Endothelial cell of umbilical vein (primary cell): Measurements from ENCODE around the gene FAM209A. TPM values are rescaled to one million over a fixed set of nuclear protein-coding genes. Genes with fewer than 3 reads are reported as not detected.

Experiments
- BruUV-seq: library from RNA; stranded (reverse); fragments of 400-500 nt; replicated peaks from 2 replicates; lab custom pipeline; 2021; lab: Mats Ljungman, UMichigan
- CTCF ChIA-PET: fragments of 300-600, 350-600 bp; sonication (Branson Sonifier 250); formaldehyde crosslinking; loops from one replicate; lab custom pipeline; 2021; ENCODE audit warnings: antibody characterized with exemption, inconsistent platforms; lab: Charles Lee
- POLR2A ChIA-PET: fragments of 300-600, 350-600 bp; sonication (Branson Sonifier 250); formaldehyde crosslinking; loops from one replicate; lab custom pipeline; 2021; ENCODE audit warnings: antibody characterized with exemption, inconsistent platforms; lab: Charles Lee
- DNase-seq: peaks from one replicate; pipeline ENCODE4 v3.0.0-alpha.2; 2011; ENCODE audit warnings: low read depth, low spot score
- FAIRE-seq: peaks from 2 replicates; lab custom pipeline; 2011; peaks lifted over from hg19 to GRCh38; lab: Jason Lieb, UNC
- H2AFZ ChIP-seq: 2 replicates; pipeline ENCODE4 v1.6.0; 2012; ENCODE audit warnings: low read depth, low read length, control low read depth, inconsistent platforms
- H3K27ac ChIP-seq: 2 replicates; pipeline ENCODE4 v1.5.1; 2011; ENCODE audit warnings: low read depth, mild to moderate bottlenecking, control low read depth, low read length, moderate library complexity; ENCODE audit not compliant: insufficient read depth
- H3K27me3 ChIP-seq, 2 experiments: 2 replicates each; pipeline versions ENCODE4 v1.6.0 to v1.6.1; 2011; ENCODE audit warnings: low read length in 2 of 2, mixed read lengths in 1 of 2; ENCODE audit not compliant: control insufficient read depth in 2 of 2, insufficient read depth in 2 of 2
- H3K36me3 ChIP-seq, 2 experiments: 2 replicates in 1 of 2; 3 replicates in 1 of 2; pipeline ENCODE4 v1.5.1; 2011; ENCODE audit warnings: low read length in 2 of 2, mild to moderate bottlenecking in 1 of 2, moderate library complexity in 1 of 2; ENCODE audit not compliant: control insufficient read depth in 2 of 2, insufficient read depth in 2 of 2; ENCODE audit errors: extremely low read depth in 1 of 2
- H3K4me1 ChIP-seq: 3 replicates; pipeline ENCODE4 v1.5.1; 2011; ENCODE audit warnings: mild to moderate bottlenecking, low read length; ENCODE audit not compliant: control insufficient read depth, insufficient read depth; ENCODE audit errors: extremely low read depth
- H3K4me2 ChIP-seq: 2 replicates; pipeline ENCODE4 v1.6.1; 2011; ENCODE audit warnings: low read length, control low read depth, mixed read lengths; ENCODE audit not compliant: insufficient read depth
- H3K4me3 ChIP-seq, 3 experiments: fragments of 200-600 bp in 1 of 3; sonication (generic), shearing (Covaris generic) in 1 of 3; replicated peaks in 1 of 3; 2 replicates each; pipeline ENCODE4 v1.5.1; 2011 to 2016; ENCODE audit warnings: control low read depth in 3 of 3, low read length in 3 of 3, mild to moderate bottlenecking in 2 of 3, inconsistent platforms in 1 of 3, low read depth in 1 of 3, moderate library complexity in 1 of 3; ENCODE audit not compliant: insufficient read depth in 1 of 3
- H3K79me2 ChIP-seq: 2 replicates; pipeline ENCODE4 v1.6.0; 2012; ENCODE audit warnings: low read length, inconsistent platforms; ENCODE audit not compliant: control insufficient read depth, insufficient read depth
- H3K9ac ChIP-seq: replicated peaks from 2 replicates; pipeline ENCODE3; 2011; ENCODE audit warnings: low read length, control low read depth; ENCODE audit not compliant: insufficient read depth; ENCODE audit errors: extremely low read depth
- H3K9me1 ChIP-seq: replicated peaks from 3 replicates; pipeline ENCODE4 v1.6.0; 2011; ENCODE audit warnings: mild to moderate bottlenecking, low read length; ENCODE audit not compliant: control insufficient read depth, insufficient read depth; ENCODE audit errors: extremely low read depth
- H3K9me3 ChIP-seq: replicated peaks from 2 replicates; pipeline ENCODE4 v1.5.1; 2012; ENCODE audit warnings: low read length, inconsistent platforms; ENCODE audit not compliant: control insufficient read depth, insufficient read depth
- H4K20me1 ChIP-seq: replicated peaks from 2 replicates; pipeline ENCODE3; 2011; ENCODE audit warnings: mild to moderate bottlenecking, low read length; ENCODE audit not compliant: control insufficient read depth, insufficient read depth; ENCODE audit errors: extremely low read depth
- FOS ChIP-seq: IDR thresholded peaks from 2 replicates; pipeline ENCODE4 v1.6.1; 2011; ENCODE audit warnings: mild to moderate bottlenecking, low read length, moderate library complexity, borderline replicate concordance; ENCODE audit not compliant: insufficient read depth
- JUN ChIP-seq: IDR thresholded peaks from 2 replicates; pipeline ENCODE4 v1.6.1; 2011; ENCODE audit warnings: borderline replicate concordance, low read depth; ENCODE audit not compliant: insufficient read length, insufficient read depth
- POLR2A ChIP-seq: IDR thresholded peaks from 2 replicates; pipeline ENCODE4 v1.6.1; 2012; ENCODE audit warnings: low read depth, mild to moderate bottlenecking, control low read depth, low read length
- dilution Hi-C: fragments of 300-500 bp; cut with MboI; formaldehyde crosslinking; loops from one replicate; pipeline ENCODE4 v1.15.0; 2019; ENCODE audit warnings: low sequenced_read_pairs; ENCODE audit not compliant: extremely low pct_ligation_motif_present
- intact Hi-C: fragments of 100-400 bp; cut with micrococcal nuclease; formaldehyde crosslinking; loops from one replicate; pipeline ENCODE4 v1.10.0; 2022
- polyA plus RNA-seq, 4 experiments: library from polyadenylated mRNA; depleted of rRNA in 3 of 4; stranded (reverse) in 3 of 4; unstranded in 1 of 4; fragments of >200 nt; gene quantifications; 2 replicates each; pipeline versions ENCODE4 v1.2.1 to v1.2.3, GENCODE V29; 2011 to 2012; ENCODE audit warnings: missing spikeins in 1 of 4
- total RNA-seq: library from RNA; stranded (reverse); gene quantifications from 2 replicates; pipeline ENCODE4 v1.2.3, GENCODE V29; 2021
- TF ChIP-seq, protein P1 (sequence below), 2 donors: IDR thresholded peaks; 1 replicate in 1 of 2; 2 replicates in 1 of 2; pipeline ENCODE4 v1.5.1; 2011; ENCODE audit warnings: low read length in 2 of 2, mild to moderate bottlenecking in 2 of 2, moderate library complexity in 2 of 2, control low read depth in 1 of 2, inconsistent platforms in 1 of 2, low read depth in 1 of 2; ENCODE audit not compliant: insufficient read depth in 1 of 2; ENCODE audit errors: extremely low read depth in 1 of 2
- TF ChIP-seq, protein P2 (sequence below): IDR thresholded peaks from 2 replicates; pipeline ENCODE4 v1.6.1; 2011; ENCODE audit not compliant: insufficient read depth, insufficient read length

The FAM209A gene
- total and polyA plus RNA-seq, 2 donors (not counting 3 experiments of a cell fraction or from before 2014, with no cell fraction given): 0.37 to 0.49 TPM

- Histone ChIP-seq H4K20me1 (no peaks in the 10 kb centered on the region), H3K27ac (no peak overlapping the region), H2AFZ (no peak overlapping the region), H3K9ac (no peak overlapping the region), H3K4me3 (no peak overlapping the region), H3K4me1 (peaks cover 10% of the 10 kb centered on the region), H3K27me3 (no peaks in the 10 kb centered on the region), H3K9me1 (no peaks in the 10 kb centered on the region), H3K4me2 (no peak overlapping the region), H3K36me3 (no peaks in the 10 kb centered on the region), H3K79me2 (peaks cover 3% of the 10 kb centered on the region), H3K9me3 (no peaks in the 10 kb centered on the region)
- DNase-seq: no peak
- TF ChIP-seq JUN: no peak
- no peak for TF ChIP-seq POLR2A
- TF ChIP-seq FOS: no peak
- TF ChIP-seq, protein P1, sequence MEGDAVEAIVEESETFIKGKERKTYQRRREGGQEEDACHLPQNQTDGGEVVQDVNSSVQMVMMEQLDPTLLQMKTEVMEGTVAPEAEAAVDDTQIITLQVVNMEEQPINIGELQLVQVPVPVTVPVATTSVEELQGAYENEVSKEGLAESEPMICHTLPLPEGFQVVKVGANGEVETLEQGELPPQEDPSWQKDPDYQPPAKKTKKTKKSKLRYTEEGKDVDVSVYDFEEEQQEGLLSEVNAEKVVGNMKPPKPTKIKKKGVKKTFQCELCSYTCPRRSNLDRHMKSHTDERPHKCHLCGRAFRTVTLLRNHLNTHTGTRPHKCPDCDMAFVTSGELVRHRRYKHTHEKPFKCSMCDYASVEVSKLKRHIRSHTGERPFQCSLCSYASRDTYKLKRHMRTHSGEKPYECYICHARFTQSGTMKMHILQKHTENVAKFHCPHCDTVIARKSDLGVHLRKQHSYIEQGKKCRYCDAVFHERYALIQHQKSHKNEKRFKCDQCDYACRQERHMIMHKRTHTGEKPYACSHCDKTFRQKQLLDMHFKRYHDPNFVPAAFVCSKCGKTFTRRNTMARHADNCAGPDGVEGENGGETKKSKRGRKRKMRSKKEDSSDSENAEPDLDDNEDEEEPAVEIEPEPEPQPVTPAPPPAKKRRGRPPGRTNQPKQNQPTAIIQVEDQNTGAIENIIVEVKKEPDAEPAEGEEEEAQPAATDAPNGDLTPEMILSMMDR (IDR thresholded peaks at IDR 0.05; ENCODE audit: extremely low read depth in 1 of 2, insufficient read depth in 1 of 2, low read depth in 1 of 2, low read length in 2 of 2): peak; percentile 32 to 58
- TF ChIP-seq, protein P2, sequence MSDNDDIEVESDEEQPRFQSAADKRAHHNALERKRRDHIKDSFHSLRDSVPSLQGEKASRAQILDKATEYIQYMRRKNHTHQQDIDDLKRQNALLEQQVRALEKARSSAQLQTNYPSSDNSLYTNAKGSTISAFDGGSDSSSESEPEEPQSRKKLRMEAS: no peak
- ChIA-PET POLR2A (no interaction called here), CTCF (interaction anchor here (0.6 kb wide), 1 partner anchor 28 kb away, joined by 3 read pairs; no protein-coding TSS in a partner anchor)
- dilution Hi-C loops (no loop called here), intact Hi-C loops (no loop called here)
- no peak for FAIRE-seq
- no TSS peak for BruUV-seq
Measured at GRCh38 chr20:56504373-56505005, 20.1 kb upstream of the FAM209A start.
